IMR-90 (cell line): ENCODE measurements around the gene KCNS1. TPM values are rescaled to one million over a fixed set of nuclear protein-coding genes. Genes with fewer than 3 reads are reported as not detected.
A peak's percentile ranks its signal among the peaks of the same experiment; 100 is the strongest.

Source experiments
- ATAC-seq: fragments of 200-7000 bp; cut with Tn5 transposase; 2 replicates; pipeline ENCODE4 v1.9.1; 2020; ENCODE audit warnings: low read depth, mild to moderate bottlenecking, moderate library complexity
- BruUV-seq: library from RNA; stranded (reverse); fragments of 400-500 nt; replicated peaks from 2 replicates; lab custom pipeline; 2021; lab: Mats Ljungman, UMichigan
- CTCF ChIA-PET: fragments of 300-600 bp; formaldehyde crosslinking; extraction: SDS; loops from one replicate; lab custom pipeline; 2021; ENCODE audit warnings: antibody characterized with exemption; lab: Yijun Ruan, JAX
- POLR2A ChIA-PET: fragments of 300-600 bp; sonication (Branson Sonifier 250); formaldehyde crosslinking; loops from one replicate; lab custom pipeline; 2022; ENCODE audit warnings: antibody characterized with exemption; ENCODE audit not compliant: unreplicated experiment; lab: Charles Lee
- DNase-seq: peaks from one replicate; pipeline ENCODE4 v3.0.0; 2013
- H2AFZ ChIP-seq: replicated peaks from 2 replicates; pipeline ENCODE3; 2013; ENCODE audit warnings: low read length, mild to moderate bottlenecking; ENCODE audit not compliant: poor library complexity
- H2AK5ac ChIP-seq: 2 replicates; pipeline ENCODE4 v1.6.1; 2013; ENCODE audit warnings: low read depth, low read length, inconsistent platforms
- H2AK9ac ChIP-seq: replicated peaks from 2 replicates; pipeline ENCODE3; 2013; ENCODE audit warnings: mild to moderate bottlenecking, low read depth, low read length, moderate library complexity; ENCODE audit not compliant: poor library complexity
- H2BK120ac ChIP-seq: 2 replicates; pipeline ENCODE4 v1.6.1; 2013; ENCODE audit warnings: low read depth, low read length, inconsistent platforms
- H2BK15ac ChIP-seq: 3 replicates; pipeline ENCODE4 v1.6.1; 2013; ENCODE audit warnings: low read depth, low read length, inconsistent platforms
- H2BK20ac ChIP-seq: 2 replicates; pipeline ENCODE4 v1.6.1; 2013; ENCODE audit warnings: low read depth, mild to moderate bottlenecking, inconsistent platforms, low read length, moderate library complexity
- H2BK5ac ChIP-seq: 2 replicates; pipeline ENCODE4 v1.6.1; 2013; ENCODE audit warnings: mild to moderate bottlenecking, low read depth, low read length, inconsistent platforms; ENCODE audit not compliant: poor library complexity, severe bottlenecking
- H3K14ac ChIP-seq: replicated peaks from 2 replicates; pipeline ENCODE4 v1.6.1; 2013; ENCODE audit warnings: low read depth, low read length, inconsistent platforms
- H3K18ac ChIP-seq: 2 replicates; pipeline ENCODE4 v1.6.1; 2013; ENCODE audit warnings: low read depth, low read length, control low read depth
- H3K23ac ChIP-seq: 2 replicates; pipeline ENCODE4 v1.6.1; 2013; ENCODE audit warnings: low read depth, low read length, inconsistent platforms
- H3K27ac ChIP-seq: 2 replicates; pipeline ENCODE4 v1.5.1; 2013; ENCODE audit warnings: mild to moderate bottlenecking, control low read depth, low read length; ENCODE audit not compliant: insufficient read depth
- H3K27me3 ChIP-seq: 2 replicates; pipeline ENCODE4 v1.6.1; 2013; ENCODE audit warnings: low read length; ENCODE audit not compliant: control insufficient read depth, insufficient read depth
- H3K36me3 ChIP-seq: 2 replicates; pipeline ENCODE4 v1.6.1; 2013; ENCODE audit warnings: low read length, mixed read lengths; ENCODE audit not compliant: control insufficient read depth, insufficient read depth
- H3K4ac ChIP-seq: 2 replicates; pipeline ENCODE4 v1.6.1; 2013; ENCODE audit warnings: low read depth, low read length, inconsistent platforms
- H3K4me1 ChIP-seq: 2 replicates; pipeline ENCODE4 v1.6.1; 2013; ENCODE audit warnings: low read length, mixed read lengths; ENCODE audit not compliant: control insufficient read depth, insufficient read depth
- H3K4me2 ChIP-seq: 2 replicates; pipeline ENCODE4 v1.6.1; 2013; ENCODE audit warnings: low read depth, mild to moderate bottlenecking, control low read depth, low read length, moderate library complexity
- H3K4me3 ChIP-seq: 2 replicates; pipeline ENCODE4 v1.5.1; 2013; ENCODE audit warnings: low read depth, mild to moderate bottlenecking, control low read depth, low read length, moderate library complexity; ENCODE audit not compliant: insufficient read depth
- H3K56ac ChIP-seq: 2 replicates; pipeline ENCODE4 v1.6.1; 2013; ENCODE audit warnings: low read length, inconsistent platforms; ENCODE audit not compliant: insufficient read depth; ENCODE audit errors: extremely low read depth
- H3K79me1 ChIP-seq, 2 experiments: 2 replicates each; pipeline ENCODE4 v1.6.1; 2013; ENCODE audit warnings: low read length in 2 of 2, inconsistent platforms in 1 of 2, low read depth in 1 of 2
- H3K9ac ChIP-seq: 2 replicates; pipeline ENCODE4 v1.6.1; 2013; ENCODE audit warnings: low read depth, low read length, control low read depth
- H3K9me1 ChIP-seq: 2 replicates; pipeline ENCODE4 v1.6.1; 2013; ENCODE audit warnings: low read length, inconsistent platforms; ENCODE audit not compliant: insufficient read depth
- H3K9me3 ChIP-seq: 2 replicates; pipeline ENCODE4 v1.6.1; 2013; ENCODE audit warnings: low read length; ENCODE audit not compliant: control insufficient read depth, insufficient read depth
- H4K20me1 ChIP-seq: 2 replicates; pipeline ENCODE4 v1.6.1; 2013; ENCODE audit warnings: low read length, inconsistent platforms; ENCODE audit not compliant: insufficient read depth
- H4K5ac ChIP-seq: 2 replicates; pipeline ENCODE4 v1.6.1; 2013; ENCODE audit warnings: mild to moderate bottlenecking, low read depth, low read length, control low read depth
- H4K8ac ChIP-seq, 2 experiments: 2 replicates each; pipeline ENCODE4 v1.6.1; 2013; ENCODE audit warnings: low read depth in 2 of 2, low read length in 2 of 2, control low read depth in 1 of 2, inconsistent platforms in 1 of 2
- H4K91ac ChIP-seq: 2 replicates; pipeline ENCODE4 v1.6.1; 2013; ENCODE audit warnings: low read depth, low read length, inconsistent platforms; ENCODE audit not compliant: insufficient read depth
- BHLHE40 ChIP-seq: fragments of 150-350 bp; IDR thresholded peaks from 2 replicates; pipeline ENCODE4 v1.6.1; 2016; ENCODE audit warnings: mild to moderate bottlenecking, low read depth, low read length
- CEBPB ChIP-seq: IDR thresholded peaks from 2 replicates; pipeline ENCODE4 v1.6.1; 2012; ENCODE audit warnings: low read depth, low read length, improper control_type of control experiment
- CHD1 ChIP-seq: IDR thresholded peaks from 2 replicates; pipeline ENCODE4 v1.6.1; 2012; ENCODE audit warnings: low read depth, low read length, improper control_type of control experiment
- CTCF ChIP-seq: conservative IDR thresholded peaks from 2 replicates; pipeline ENCODE4 v1.5.1; 2012; ENCODE audit warnings: mild to moderate bottlenecking, low read depth, low read length, improper control_type of control experiment
- ELK1 ChIP-seq: fragments of 150-350 bp; IDR thresholded peaks from 2 replicates; pipeline ENCODE4 v1.6.1; 2016; ENCODE audit warnings: low read depth, mild to moderate bottlenecking, low read length, moderate library complexity, borderline replicate concordance
- FOS ChIP-seq: fragments of 150-350 bp; IDR thresholded peaks from 2 replicates; pipeline ENCODE4 v1.6.1; 2016; ENCODE audit warnings: low read depth, low read length
- MAFK ChIP-seq: IDR thresholded peaks from 2 replicates; pipeline ENCODE4 v1.6.1; 2012; ENCODE audit warnings: low read depth, low read length, improper control_type of control experiment
- MAZ ChIP-seq: IDR thresholded peaks from 2 replicates; pipeline ENCODE4 v1.6.1; 2012; ENCODE audit warnings: low read depth, mild to moderate bottlenecking, low read length, improper control_type of control experiment, moderate library complexity, borderline replicate concordance
- MXI1 ChIP-seq: IDR thresholded peaks from 2 replicates; pipeline ENCODE4 v1.6.1; 2012; ENCODE audit warnings: low read depth, mild to moderate bottlenecking, low read length, moderate library complexity, borderline replicate concordance
- NFE2L2 ChIP-seq: fragments of 150-350 bp; IDR thresholded peaks from 2 replicates; pipeline ENCODE4 v1.6.1; 2016; ENCODE audit warnings: low read depth, mild to moderate bottlenecking, low read length
- POLR2A ChIP-seq: IDR thresholded peaks from 2 replicates; pipeline ENCODE4 v1.6.1; 2012; ENCODE audit warnings: mild to moderate bottlenecking, low read depth, low read length
- RAD21 ChIP-seq: IDR thresholded peaks from 2 replicates; pipeline ENCODE4 v1.6.1; 2012; ENCODE audit warnings: low read length, improper control_type of control experiment
- RCOR1 ChIP-seq: IDR thresholded peaks from 2 replicates; pipeline ENCODE4 v1.6.1; 2012; ENCODE audit warnings: mild to moderate bottlenecking, low read length, improper control_type of control experiment; ENCODE audit not compliant: insufficient replicate concordance
- RFX5 ChIP-seq: IDR thresholded peaks from 2 replicates; pipeline ENCODE4 v1.8.0; 2012; ENCODE audit warnings: low read depth, mild to moderate bottlenecking, low read length, moderate library complexity
- SMC3 ChIP-seq: fragments of 150-350 bp; IDR thresholded peaks from 2 replicates; pipeline ENCODE4 v1.6.1; 2016; ENCODE audit warnings: low read depth, mild to moderate bottlenecking, antibody characterized with exemption, low read length, moderate library complexity
- USF2 ChIP-seq: fragments of 150-350 bp; IDR thresholded peaks from 2 replicates; pipeline ENCODE4 v1.6.1; 2017; ENCODE audit warnings: mild to moderate bottlenecking, antibody characterized with exemption, low read length, low read depth
- WGBS, 2 experiments: methylation state at CpG; one replicate each; pipeline versions ENCODE4 v1.1.5 to v1.1.7; 2013; ENCODE audit warnings: missing lambda C conversion rate in 2 of 2; ENCODE audit not compliant: insufficient read length in 1 of 2; ENCODE audit errors: extremely low coverage in 2 of 2; 5-methylcytosine and 5-hydroxymethylcytosine counted together
- dilution Hi-C: fragments of 300-500 bp; cut with HindIII; formaldehyde crosslinking; loops from one replicate; pipeline ENCODE4 v1.14.3; 2018; ENCODE audit warnings: low sequenced_read_pairs; ENCODE audit not compliant: unreplicated experiment
- in situ Hi-C: fragments of 300-500 bp; cut with MboI; formaldehyde crosslinking; loops from 3 replicates; pipeline ENCODE4 v1.14.3; 2019; ENCODE audit warnings: low sequenced_read_pairs, inconsistent platforms, mixed read lengths
- intact Hi-C: fragments of 100-400 bp; cut with micrococcal nuclease; formaldehyde crosslinking; loops from 2 replicates; pipeline ENCODE4 v1.10.0; 2022
- polyA plus RNA-seq, 3 experiments: library from polyadenylated mRNA; depleted of rRNA; stranded (reverse); fragments of >200 nt; gene quantifications; 2 replicates each; pipeline ENCODE4 v1.2.3, GENCODE V29; 2012; ENCODE audit warnings: low replicate concordance in 1 of 3
- total RNA-seq: library from RNA; depleted of rRNA; stranded (reverse); fragments of >200 nt; gene quantifications from 2 replicates; pipeline ENCODE4 v1.2.3, GENCODE V29; 2012

KCNS1 gene
- total and polyA plus RNA-seq, 2 of the 4 experiments (the other 2 are of a cell fraction), result 0.54 to 0.62 TPM

- Histone ChIP-seq H2AK9ac (no peak overlapping the region), H3K79me1 (no peaks in the 10 kb centered on the region), H2BK5ac (no peak overlapping the region), H3K56ac (no peak overlapping the region), H2AK5ac (peak overlapping the region; percentile 39; the same call in 1 of the 2 replicates), H3K9ac (no peak overlapping the region), H4K5ac (peak overlapping the region; percentile 47; the same call in 1 of the 2 replicates), H2AFZ (no peak overlapping the region), H3K9me3 (no peaks in the 10 kb centered on the region), H3K4me2 (no peak overlapping the region), H3K4ac (peak overlapping the region; percentile 8; the same call in 1 of the 2 replicates), H4K20me1 (no peaks in the 10 kb centered on the region), H2BK120ac (no peak overlapping the region), H2BK20ac (peak overlapping the region; percentile 52; the same call in 1 of the 2 replicates), H3K9me1 (no peaks in the 10 kb centered on the region; the same call in 1 of the 2 replicates), H3K14ac (no peak overlapping the region), H3K27ac (no peak overlapping the region), H3K36me3 (no peaks in the 10 kb centered on the region), H4K91ac (peak overlapping the region; percentile 34; the same call in 1 of the 2 replicates), H3K18ac (peak overlapping the region; percentile 61; the same call in 1 of the 2 replicates), H3K4me3 (no peak overlapping the region), H4K8ac (no peak overlapping the region), H2BK15ac (peak overlapping the region; percentile 64; the same call in 1 of the 3 replicates), H3K23ac (no peak overlapping the region), H3K4me1 (peaks cover 11% of the 10 kb centered on the region), H3K27me3 (no peaks in the 10 kb centered on the region; the same call in 1 of the 2 replicates)
- no CpG with 5 or more reads among the region's 3 CpGs for WGBS, 2 experiments
- POLR2A ChIA-PET, result no interaction called here
- in situ Hi-C loops (no loop called here), dilution Hi-C loops (no loop called here), intact Hi-C loops (loop anchor here (10.0 kb wide), 1 partner anchor 683 kb away; no protein-coding TSS in a partner anchor)
- CTCF ChIA-PET, result no interaction called here
- no peak for DNase-seq
- no TSS peak for BruUV-seq
- ATAC-seq, result no peak
- no peak for TF ChIP-seq ELK1
- TF ChIP-seq USF2, result no peak
- no peak for TF ChIP-seq RCOR1
- no peak for TF ChIP-seq POLR2A
- TF ChIP-seq NFE2L2, result no peak
- no peak for TF ChIP-seq CHD1
- no peak for TF ChIP-seq BHLHE40
- TF ChIP-seq CTCF, result no peak
- no peak for TF ChIP-seq MAZ
- no peak for TF ChIP-seq FOS
- TF ChIP-seq RAD21, result no peak
- no peak for TF ChIP-seq RFX5
- TF ChIP-seq CEBPB, result no peak
- TF ChIP-seq SMC3, result no peak
- no peak for TF ChIP-seq MXI1
- TF ChIP-seq MAFK, result no peak
Measured at GRCh38 chr20:45091366-45091765, 9.6 kb downstream of the KCNS1 start.
